Naive thymus-derived CD4-positive, alpha-beta T cell (primary cell): ENCODE results near the gene TLCD3B. TPM values are rescaled to one million over a fixed set of nuclear protein-coding genes. Genes with fewer than 3 reads are reported as not detected.
"Not testable (repeated sequence)": the region's sequence is repeated elsewhere in the genome, so short reads cannot be mapped to it uniquely, and the experiment has no call there.

Experiments
- ATAC-seq: fragments of 150-1000 bp; cut with Tn5 transposase; 2 replicates; pipeline ENCODE4 v1.10.0; 2021; ENCODE audit warnings: mild to moderate bottlenecking, moderate library complexity
- CTCF ChIA-PET: fragments of 350-600 bp; sonication (Branson Sonifier 250); formaldehyde crosslinking; loops from one replicate; lab custom pipeline; 2021; ENCODE audit warnings: antibody characterized with exemption; lab: Charles Lee
- POLR2A ChIA-PET: fragments of 350-600 bp; sonication (Branson Sonifier 250); formaldehyde crosslinking; loops from one replicate; lab custom pipeline; 2021; ENCODE audit warnings: antibody characterized with exemption, inconsistent platforms; lab: Charles Lee
- DNase-seq, 9 donors: peaks; one replicate each; pipeline versions ENCODE4 v3.0.0 to v3.0.0-alpha.2; 2020 to 2022; ENCODE audit warnings: mixed read lengths in 1 of 9
- H3K27ac ChIP-seq: one replicate; pipeline ENCODE4 v1.7.0; 2013; ENCODE audit warnings: mild to moderate bottlenecking, low read depth, low read length, moderate library complexity
- H3K27me3 ChIP-seq, 2 donors: one replicate each; pipeline ENCODE4 v1.7.0; 2013; ENCODE audit warnings: low read length in 2 of 2, mild to moderate bottlenecking in 2 of 2, moderate library complexity in 2 of 2; ENCODE audit not compliant: control insufficient read depth in 2 of 2, insufficient read depth in 2 of 2
- H3K36me3 ChIP-seq, 3 experiments: 1 replicate in 2 of 3; 2 replicates in 1 of 3; pipeline ENCODE4 v1.7.0; 2013; ENCODE audit warnings: low read length in 3 of 3, mild to moderate bottlenecking in 3 of 3, moderate library complexity in 1 of 3; ENCODE audit not compliant: insufficient read depth in 3 of 3, control insufficient read depth in 2 of 3
- H3K4me1 ChIP-seq, 2 donors: one replicate each; pipeline ENCODE4 v1.7.0; 2013; ENCODE audit warnings: low read length in 2 of 2, mild to moderate bottlenecking in 2 of 2, moderate library complexity in 1 of 2; ENCODE audit not compliant: control insufficient read depth in 2 of 2, insufficient read depth in 2 of 2
- H3K4me3 ChIP-seq: 2 replicates; pipeline ENCODE4 v1.7.0; 2013; ENCODE audit warnings: mild to moderate bottlenecking, low read length
- H3K9me3 ChIP-seq, 3 experiments: 1 replicate in 2 of 3; 2 replicates in 1 of 3; pipeline ENCODE4 v1.7.0; 2013; ENCODE audit warnings: low read length in 3 of 3; ENCODE audit not compliant: control insufficient read depth in 2 of 3
- H3K27ac Mint-ChIP-seq, 9 donors: one replicate each; pipeline ENCODE4 v1.8.0; 2020 to 2022; ENCODE audit warnings: mixed read lengths in 9 of 9, mild to moderate bottlenecking in 8 of 9, moderate library complexity in 5 of 9, inconsistent platforms in 2 of 9
- H3K27me3 Mint-ChIP-seq, 5 donors: one replicate each; pipeline ENCODE4 v1.8.0; 2021 to 2022; ENCODE audit warnings: mixed read lengths in 5 of 5, mild to moderate bottlenecking in 1 of 5
- H3K36me3 Mint-ChIP-seq, 5 donors: one replicate each; pipeline ENCODE4 v1.8.0; 2020 to 2022; ENCODE audit warnings: mixed read lengths in 5 of 5, mild to moderate bottlenecking in 3 of 5, inconsistent platforms in 1 of 5
- H3K4me1 Mint-ChIP-seq, 7 donors: one replicate each; pipeline ENCODE4 v1.8.0; 2020 to 2022; ENCODE audit warnings: mixed read lengths in 7 of 7, mild to moderate bottlenecking in 3 of 7, inconsistent platforms in 1 of 7
- H3K4me3 Mint-ChIP-seq, 10 donors: one replicate each; pipeline ENCODE4 v1.8.0; 2020 to 2022; ENCODE audit warnings: mild to moderate bottlenecking in 10 of 10, mixed read lengths in 10 of 10, moderate library complexity in 6 of 10, inconsistent platforms in 2 of 10
- H3K9me3 Mint-ChIP-seq, 11 donors: one replicate each; pipeline ENCODE4 v1.8.0; 2020 to 2022; ENCODE audit warnings: mixed read lengths in 11 of 11, mild to moderate bottlenecking in 4 of 11, inconsistent platforms in 1 of 11, moderate library complexity in 1 of 11
- intact Hi-C, 2 donors: fragments of 100-400 bp; cut with micrococcal nuclease; formaldehyde crosslinking; loops; one replicate each; pipeline ENCODE4 v1.15.1; 2023
- polyA plus RNA-seq, 2 donors: library from polyadenylated mRNA; unstranded; fragments of 300-500 nt; fragmentation: Illumina TruSeq; gene quantifications; one replicate each; pipeline ENCODE4 v1.2.3, GENCODE V29; 2021
- total RNA-seq, 6 experiments: library from RNA in 5 of 6; stranded (reverse) in 5 of 6; gene quantifications; 1 replicate in 5 of 6; 2 replicates in 1 of 6; pipeline ENCODE4 v1.2.3 and lab custom pipeline; 2021 to 2026

Gene TLCD3B
- total and polyA plus RNA-seq, 7 experiments from 2014 or later: 1.2 to 2.3 TPM; not detected in 5

DNA sequence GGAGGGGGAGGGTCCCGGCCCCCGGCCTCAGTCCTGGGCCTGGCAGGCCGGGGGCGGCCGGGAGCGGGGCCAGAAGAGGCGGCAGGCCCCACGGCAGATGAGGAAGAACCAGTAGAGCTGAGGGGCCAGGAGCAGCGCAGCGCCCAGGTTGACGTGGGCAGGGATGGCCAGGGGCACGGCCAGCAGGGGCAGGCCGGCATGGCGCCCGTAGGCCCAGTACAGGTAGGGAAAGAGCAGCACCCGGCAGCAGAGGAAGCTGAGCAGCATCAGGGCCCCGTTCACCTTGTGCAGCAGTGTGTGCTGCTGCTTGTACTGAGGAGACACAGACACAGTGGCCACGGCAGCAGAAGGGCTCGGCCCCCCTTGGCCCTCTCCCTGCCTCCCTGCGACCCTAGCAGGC, 5.9 kb downstream of the TLCD3B start:
- Mint-ChIP-seq H3K27ac (no peak overlapping the region), H3K27me3 (peaks cover 26 to 48% (median 29%) of the 10 kb centered on the region in 5 donors), H3K36me3 (no peaks in the 10 kb centered on the region), H3K4me1 (peaks cover 5 to 22% (median 12%) of the 10 kb centered on the region in 7 donors), H3K9me3 (peaks cover 0 to 3% (median 0%) of the 10 kb centered on the region in 11 donors), H3K4me3 (no peak overlapping the region)
- ChIA-PET POLR2A (no interaction called here), CTCF (no interaction called here)
- Histone ChIP-seq H3K9me3 (no peaks in the 10 kb centered on the region), H3K4me1 (peaks cover 8% of the 10 kb centered on the region in 2 donors), H3K27me3 (peaks cover 0 to 3% of the 10 kb centered on the region in 2 donors), H3K36me3 (no peaks in the 10 kb centered on the region), H3K27ac (no peak overlapping the region), H3K4me3 (no peak overlapping the region)
- DNase-seq (no peak), ATAC-seq (no peak)
- intact Hi-C loops: no loop called here

DNA sequence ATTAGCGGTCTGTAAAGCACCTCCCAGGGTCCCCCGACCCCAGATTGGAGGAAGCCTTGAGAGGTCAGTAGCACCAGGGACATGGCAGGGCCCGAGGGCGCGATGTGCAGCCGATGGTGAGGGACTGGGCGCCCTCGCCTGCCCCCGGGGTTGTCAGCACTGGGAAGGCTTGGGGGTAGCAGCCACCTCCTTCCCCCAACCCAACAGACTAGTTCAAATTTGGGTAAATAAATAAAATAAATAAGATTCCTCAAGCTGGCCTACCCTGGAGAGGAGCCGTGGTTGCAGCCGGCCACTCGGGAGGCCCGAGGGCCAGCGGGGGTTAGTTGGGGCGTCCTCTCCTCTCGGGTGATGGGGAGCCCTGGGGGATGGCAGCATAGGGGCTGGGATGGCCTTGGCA, 6.6 kb downstream of the TLCD3B start:
- peaks cover 0 to 3% (median 0%) of the 10 kb centered on the region in 11 donors for H3K9me3 Mint-ChIP-seq
- no peak overlapping the region for H3K4me3 Mint-ChIP-seq
- Histone ChIP-seq H3K4me1 (peaks cover 8% of the 10 kb centered on the region in 2 donors), H3K4me3 (no peak overlapping the region), H3K27ac (no peak overlapping the region), H3K9me3 (no peaks in the 10 kb centered on the region), H3K27me3 (no peaks in the 10 kb centered on the region), H3K36me3 (no peaks in the 10 kb centered on the region)
- H3K4me1 Mint-ChIP-seq: peaks cover 5 to 17% (median 10%) of the 10 kb centered on the region in 7 donors
- H3K27me3 Mint-ChIP-seq: peaks cover 19 to 41% (median 22%) of the 10 kb centered on the region in 5 donors
- no peak overlapping the region for H3K27ac Mint-ChIP-seq
- ChIA-PET POLR2A (no interaction called here), CTCF (no interaction called here)
- H3K36me3 Mint-ChIP-seq: no peaks in the 10 kb centered on the region
- ATAC-seq (no peak), DNase-seq (no peak)
- intact Hi-C loops: loop anchor here in 1 of 2 donors (5.0 kb wide), 1 partner anchor 207 kb away; the partner anchor contains the start of gene PAGR1

DNA sequence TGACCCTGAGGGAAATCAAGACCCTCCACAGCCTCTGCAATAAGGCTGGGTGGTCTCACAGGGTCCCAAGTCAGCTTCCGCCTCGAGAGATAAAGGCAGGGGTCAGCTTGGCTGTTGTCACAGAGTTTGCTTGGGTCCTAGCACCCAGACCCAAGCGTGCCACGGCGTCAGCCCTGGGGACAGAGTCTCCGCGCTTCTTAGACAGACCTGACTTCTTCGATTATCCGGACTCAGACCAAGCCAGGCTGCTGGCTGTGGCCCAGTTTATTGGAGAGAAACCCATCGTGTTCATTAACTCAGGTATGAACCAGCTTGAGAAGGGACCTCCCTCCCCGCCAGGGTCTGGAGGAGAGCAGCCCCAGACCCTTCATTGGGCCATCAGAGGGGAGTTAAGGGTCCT, 7.5 kb downstream of the TLCD3B start:
- no peaks in the 10 kb centered on the region for H3K27me3 ChIP-seq
- Mint-ChIP-seq H3K27me3 (peaks cover 14 to 39% (median 17%) of the 10 kb centered on the region in 5 donors), H3K4me3 (no peak overlapping the region), H3K4me1 (peaks cover 5 to 17% (median 10%) of the 10 kb centered on the region in 7 donors), H3K27ac (peak overlapping the region in 1 of 9 donors; percentile 31), H3K36me3 (no peaks in the 10 kb centered on the region), H3K9me3 (peaks cover 0 to 3% (median 0%) of the 10 kb centered on the region in 11 donors)
- no peaks in the 10 kb centered on the region for H3K9me3 ChIP-seq
- POLR2A ChIA-PET: no interaction called here
- ATAC-seq (no peak), DNase-seq (no peak)
- H3K27ac ChIP-seq: no peak overlapping the region
- no peaks in the 10 kb centered on the region for H3K36me3 ChIP-seq
- intact Hi-C loops: loop anchor here in 1 of 2 donors (5.0 kb wide), 1 partner anchor 206 kb away; the partner anchor contains the start of gene PAGR1
- peaks cover 8% of the 10 kb centered on the region in 2 donors for H3K4me1 ChIP-seq
- no peak overlapping the region for H3K4me3 ChIP-seq
- CTCF ChIA-PET: interaction anchor here (0.8 to 1.2 kb wide), 3 partner anchors 9 to 215 kb away, joined by 3 read pairs; no protein-coding TSS in a partner anchor

DNA sequence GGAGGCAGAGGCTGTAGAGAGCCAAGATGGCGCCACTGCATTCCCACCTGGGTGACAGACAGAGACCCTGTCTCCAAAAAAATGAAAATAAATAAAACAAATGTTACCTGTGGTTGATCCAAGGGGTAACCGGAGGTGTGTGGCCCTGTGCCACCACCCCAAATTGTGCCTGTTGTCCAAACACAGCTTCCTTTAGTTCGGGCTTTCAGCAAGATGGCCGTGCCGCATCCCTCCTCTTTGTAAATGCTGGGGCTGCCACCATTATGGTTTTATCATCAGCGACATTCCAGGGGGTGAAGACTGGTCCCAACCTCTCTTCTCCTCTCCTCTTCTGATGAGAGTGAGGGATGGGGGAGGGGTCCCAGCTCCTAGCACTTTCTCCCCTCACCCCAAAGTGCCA, 8.2 kb downstream of the TLCD3B start, which contains the start of gene C16orf92:
C16orf92 (plus strand) TSS at position 312 of the 400 bp plus-strand sequence. CDS start 143 bp downstream, outside the sequence.
- Histone ChIP-seq H3K27ac (no peak within 1 kb of the TSS), H3K9me3 (no peaks in the 10 kb centered on the region), H3K36me3 (no peaks in the 10 kb centered on the region), H3K27me3 (no peaks in the 10 kb centered on the region), H3K4me1 (peaks cover 8% of the 10 kb centered on the region in 2 donors), H3K4me3 (no peak within 1 kb of the TSS)
- peak within 1 kb of the TSS in 1 of 9 donors; percentile 31 for H3K27ac Mint-ChIP-seq
- ATAC-seq: no peak
- peaks cover 5 to 17% (median 10%) of the 10 kb centered on the region in 7 donors for H3K4me1 Mint-ChIP-seq
- H3K9me3 Mint-ChIP-seq: peaks cover 0 to 3% (median 0%) of the 10 kb centered on the region in 11 donors
- POLR2A ChIA-PET: interaction anchor here (1.5 kb wide), 1 partner anchor 196 kb away, joined by 3 read pairs; no protein-coding TSS in a partner anchor
- intact Hi-C loops: loop anchor here in 1 of 2 donors (5.0 kb wide), 1 partner anchor 206 kb away; the partner anchor contains the start of gene PAGR1
- no peak for DNase-seq
- no peak within 1 kb of the TSS for H3K4me3 Mint-ChIP-seq
- H3K27me3 Mint-ChIP-seq: peaks cover 10 to 35% (median 14%) of the 10 kb centered on the region in 5 donors
- CTCF ChIA-PET: interaction anchor here (0.8 to 1.2 kb wide), 3 partner anchors 10 to 332 kb away, joined by 3 read pairs; no protein-coding TSS in a partner anchor
- H3K36me3 Mint-ChIP-seq: no peaks in the 10 kb centered on the region

DNA sequence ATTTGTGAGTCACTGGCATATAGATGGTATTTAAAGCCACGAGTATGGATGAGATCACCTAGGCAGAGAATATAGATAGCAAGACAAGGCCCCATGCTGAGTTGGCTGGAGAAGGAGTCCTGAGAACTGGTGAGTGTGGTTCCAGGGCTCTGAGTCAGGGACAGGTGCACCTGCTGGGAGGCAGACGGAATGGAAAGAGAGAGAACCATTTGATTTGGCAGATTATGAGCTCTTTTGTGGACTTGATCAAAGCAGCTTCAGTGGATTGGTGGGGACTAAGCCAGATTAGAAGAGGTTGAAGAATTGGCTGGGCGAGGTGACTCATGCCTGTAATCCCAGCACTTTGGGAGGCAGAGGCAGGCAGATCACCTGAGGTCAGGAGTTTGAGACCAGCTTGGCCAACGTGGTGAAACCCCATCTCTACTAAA, 12.3 kb downstream of the TLCD3B start:
- CTCF ChIA-PET: interaction anchor here (0.6 to 1.1 kb wide), 2 partner anchors 161 to 334 kb away, joined by 3 read pairs; no protein-coding TSS in a partner anchor
- Mint-ChIP-seq H3K27me3 (peaks cover 0 to 29% (median 0%) of the 10 kb centered on the region in 5 donors), H3K4me3 (peak overlapping the region in 1 of 10 donors; percentile 0), H3K9me3 (peaks cover 0 to 3% (median 0%) of the 10 kb centered on the region in 11 donors), H3K4me1 (peaks cover 5 to 17% (median 10%) of the 10 kb centered on the region in 7 donors), H3K36me3 (no peaks in the 10 kb centered on the region), H3K27ac (no peak overlapping the region)
- intact Hi-C loops: no loop called here
- POLR2A ChIA-PET: interaction anchor here (0.8 kb wide), 1 partner anchor 372 kb away, joined by 3 read pairs; no protein-coding TSS in a partner anchor
- no peak for ATAC-seq
- Histone ChIP-seq H3K27me3 (no peaks in the 10 kb centered on the region), H3K4me1 (peaks cover 8% of the 10 kb centered on the region in 2 donors), H3K36me3 (no peaks in the 10 kb centered on the region), H3K9me3 (no peaks in the 10 kb centered on the region), H3K27ac (no peak overlapping the region), H3K4me3 (no peak overlapping the region)
- DNase-seq: no peak

DNA sequence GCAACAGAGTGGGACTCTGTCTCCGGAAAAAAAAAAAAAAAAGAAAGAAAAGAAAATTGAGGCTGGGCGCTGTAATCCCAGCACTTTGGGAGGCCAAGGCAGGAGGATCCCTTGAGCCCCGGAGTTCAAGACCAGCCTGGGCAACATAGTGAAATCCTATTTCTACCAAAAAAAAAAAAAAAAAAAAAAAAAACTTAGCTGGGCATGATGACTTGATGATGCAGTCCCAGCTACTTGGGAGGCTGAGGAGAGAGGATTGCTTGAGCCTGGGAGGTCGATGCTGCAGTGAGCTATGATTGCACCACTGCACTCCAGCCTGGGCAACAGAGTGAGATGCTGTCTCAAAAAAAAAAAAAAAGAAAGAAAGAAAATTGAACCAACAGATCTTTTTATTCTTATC, 13.1 kb downstream of the TLCD3B start:
- H3K27ac Mint-ChIP-seq, H3K9me3 Mint-ChIP-seq, H3K4me3 Mint-ChIP-seq, ATAC-seq, H3K4me1 ChIP-seq, H3K36me3 Mint-ChIP-seq, H3K36me3 ChIP-seq, H3K9me3 ChIP-seq, H3K27ac ChIP-seq, DNase-seq, H3K27me3 ChIP-seq, H3K4me3 ChIP-seq, intact Hi-C loops: not testable (repeated sequence)
- POLR2A ChIA-PET: interaction anchor here (0.8 kb wide), 1 partner anchor 371 kb away, joined by 3 read pairs; no protein-coding TSS in a partner anchor
- Mint-ChIP-seq H3K27me3 (peaks cover 0 to 31% (median 0%) of the 10 kb centered on the region in 5 donors), H3K4me1 (peaks cover 5 to 17% (median 10%) of the 10 kb centered on the region in 7 donors)
- CTCF ChIA-PET: interaction anchor here (0.6 to 1.6 kb wide), 3 partner anchors 15 to 333 kb away, joined by 3 to 5 read pairs (median 3); no protein-coding TSS in a partner anchor
